Muscle of arm (tissue), 12 donors: ENCODE measurements around the gene PROCA1. TPM values are rescaled to one million over a fixed set of nuclear protein-coding genes. Genes with fewer than 3 reads are reported as not detected.
A peak's percentile ranks its signal among the peaks of the same experiment; 100 is the strongest.

ENCODE experiments used
- DNase-seq: peaks from one replicate; pipeline ENCODE4 v3.0.0-alpha.2; 2013
- polyA plus RNA-seq, 12 donors: library from polyadenylated mRNA; unstranded; fragments of 120-200 nt; gene quantifications; one replicate each; pipeline ENCODE4 v1.2.1, GENCODE V29; 2013; ENCODE audit not compliant: insufficient read length in 12 of 12

Gene PROCA1
- polyA plus RNA-seq, 12 donors: 1.6 to 9.0 (median 2.5) TPM; not detected in 2

DNA sequence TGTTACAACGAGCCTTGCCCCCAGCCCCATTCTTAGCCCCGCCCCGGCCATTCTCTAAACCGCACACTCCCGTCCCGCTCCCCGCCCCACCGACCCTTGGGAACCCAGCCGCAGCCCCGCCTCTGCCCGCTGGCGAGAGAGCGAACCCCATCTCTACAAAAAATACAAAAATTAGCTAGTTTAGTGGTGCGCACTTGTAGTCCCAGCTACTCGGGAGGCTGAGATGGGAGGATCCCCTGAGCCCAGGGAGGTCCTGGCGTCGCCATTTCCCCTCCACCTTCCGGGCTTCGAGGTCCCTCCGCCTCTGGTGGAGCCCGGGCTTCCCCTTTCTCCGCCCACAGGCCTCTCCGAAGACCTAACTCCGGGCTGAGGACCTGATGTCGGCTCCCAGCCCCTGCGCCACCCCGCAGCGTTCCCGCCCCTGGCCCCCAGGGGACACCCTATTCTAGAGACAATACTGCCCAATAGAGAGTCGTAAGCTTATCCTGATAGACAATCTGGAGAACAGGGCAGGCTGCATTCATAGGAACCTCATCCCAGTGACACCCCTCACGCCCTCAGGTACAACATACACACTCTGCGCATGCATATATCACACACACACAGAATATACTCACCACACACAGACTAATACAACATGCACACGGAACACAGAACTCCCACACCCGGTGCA lies 480 bp upstream of the PROCA1 start:
- DNase-seq: no peak

DNA sequence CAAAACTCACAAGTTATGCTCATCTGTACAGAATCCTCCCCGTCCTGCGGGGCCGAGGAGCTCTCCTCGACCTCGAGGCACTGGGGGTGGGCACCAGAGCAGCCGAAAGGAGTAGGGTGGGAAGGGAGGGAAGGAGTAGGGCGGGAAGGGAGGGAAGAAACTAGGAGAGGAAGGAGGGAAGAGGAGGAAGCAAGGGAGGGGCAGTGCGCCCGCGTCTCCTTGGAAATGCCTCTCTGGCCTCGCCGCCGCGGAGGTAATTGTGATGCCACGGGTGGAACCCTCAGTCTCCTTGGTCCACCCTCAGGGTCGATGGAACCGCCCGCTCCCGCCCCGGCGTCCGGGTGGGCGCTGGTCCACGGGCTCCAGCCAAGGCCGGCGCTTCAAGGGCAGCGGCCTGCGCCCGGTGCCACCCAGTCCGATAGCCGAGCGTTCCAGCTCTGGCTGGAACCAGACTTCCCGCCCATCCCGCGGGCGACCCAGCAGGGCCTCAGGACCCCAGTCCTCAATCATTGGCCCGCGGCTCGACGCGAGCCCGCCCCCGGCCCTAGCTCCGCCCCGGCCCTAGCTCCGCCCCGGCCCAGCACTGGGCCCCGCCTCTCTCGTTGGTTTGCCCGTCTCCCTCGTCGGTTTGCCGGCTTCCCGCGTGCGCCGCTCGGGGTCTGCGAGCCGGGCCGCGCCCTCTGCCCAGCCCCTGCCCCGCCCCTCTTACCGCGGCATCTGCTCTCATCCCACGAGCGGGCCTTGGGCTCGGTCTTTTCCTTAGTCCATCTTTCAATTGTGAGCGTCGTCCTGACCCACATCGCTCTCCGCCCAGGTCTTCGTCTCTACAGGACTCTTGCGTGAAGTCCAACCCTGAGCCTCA lies 596 bp downstream of the PROCA1 start:
- peak; percentile 90 for DNase-seq

DNA sequence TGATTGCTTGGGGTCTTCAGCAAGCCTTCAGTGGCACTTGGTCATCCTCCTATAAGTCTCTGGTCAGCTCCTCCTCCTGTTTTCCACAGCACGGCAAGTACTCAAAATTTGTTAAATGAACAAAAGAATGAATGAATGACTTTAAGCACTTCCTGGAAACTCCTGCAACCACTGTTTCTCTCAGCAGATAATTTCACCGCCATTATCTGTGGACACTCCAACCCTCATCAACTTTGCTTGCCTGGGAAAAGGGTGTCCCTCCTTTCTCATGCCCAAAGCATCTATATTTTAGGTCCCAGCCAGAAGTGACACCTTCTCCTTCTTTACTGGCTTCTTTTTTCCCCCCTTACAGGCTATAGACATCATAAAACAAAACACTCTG lies 4.4 kb downstream of the PROCA1 start:
- no peak for DNase-seq

DNA sequence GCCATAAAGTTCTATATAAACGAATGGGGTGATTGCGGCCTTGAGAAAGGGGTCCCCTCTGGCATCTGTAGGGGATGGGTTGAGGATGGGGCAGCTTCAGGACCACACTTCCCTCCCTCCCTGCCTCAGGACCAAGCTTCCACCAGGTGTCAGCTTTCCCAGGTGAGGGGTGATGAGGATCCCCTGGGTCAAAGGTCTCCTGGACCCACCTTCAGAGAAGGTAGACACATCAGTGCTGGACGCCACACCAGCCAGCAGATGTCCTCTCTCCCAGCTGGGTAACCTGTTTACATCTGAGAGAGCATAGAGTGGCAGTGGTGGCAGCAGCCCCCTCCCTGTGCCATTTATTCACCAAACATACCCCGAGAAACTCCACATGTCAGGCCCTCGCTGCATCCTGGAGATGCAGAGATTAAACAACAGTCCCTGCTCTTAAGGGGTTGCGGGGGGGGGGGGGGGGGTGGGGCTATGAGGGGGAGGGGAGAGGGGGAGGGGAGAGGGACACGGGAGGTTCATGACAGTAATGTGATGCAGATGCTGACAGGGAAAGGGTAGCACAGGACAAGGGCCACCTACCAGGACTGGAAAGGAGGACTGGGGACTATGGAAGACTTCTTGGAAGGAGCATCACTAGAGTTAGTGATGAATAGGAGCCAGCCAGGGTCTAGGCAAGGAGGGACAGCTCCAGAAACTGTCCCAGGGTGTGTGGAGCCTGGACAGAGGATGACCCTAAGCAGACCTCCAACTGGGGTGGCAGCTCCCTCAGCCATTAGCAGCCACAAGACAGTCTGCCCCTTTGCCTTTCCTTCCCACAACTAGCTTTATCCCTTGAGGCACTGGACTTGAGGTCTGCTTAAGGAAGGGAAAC lies 5.0 kb downstream of the PROCA1 start:
- no peak for DNase-seq

DNA sequence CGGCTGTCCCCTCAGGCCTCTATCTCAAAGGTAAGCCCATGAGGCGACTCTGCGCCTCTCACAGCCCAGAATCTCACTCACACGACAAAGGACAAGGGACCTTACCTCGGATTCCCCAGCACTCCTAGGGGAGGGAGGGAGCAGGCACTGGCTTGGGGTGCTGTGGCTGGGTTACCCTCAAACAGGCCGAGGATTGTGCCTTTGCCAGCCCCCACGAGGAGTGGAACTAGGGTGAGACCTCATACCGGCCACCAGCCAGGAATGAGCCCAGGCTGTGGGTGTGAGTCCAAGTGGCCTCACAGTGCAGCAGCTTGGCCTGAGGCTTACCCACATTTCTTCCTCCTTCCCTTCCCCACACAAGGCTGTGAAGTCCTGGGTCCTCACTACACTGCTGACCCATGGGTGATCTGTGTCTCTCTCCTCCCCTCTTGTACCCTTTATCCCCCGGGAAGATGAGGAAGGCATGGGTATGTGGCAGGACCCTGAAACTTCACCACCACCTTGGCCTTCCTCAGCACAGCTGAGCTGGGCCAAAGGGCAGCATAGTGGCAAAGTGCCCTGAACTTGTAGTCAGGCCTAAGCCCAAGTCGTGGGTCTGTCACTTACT lies 5.9 kb downstream of the PROCA1 start:
- DNase-seq: no peak

DNA sequence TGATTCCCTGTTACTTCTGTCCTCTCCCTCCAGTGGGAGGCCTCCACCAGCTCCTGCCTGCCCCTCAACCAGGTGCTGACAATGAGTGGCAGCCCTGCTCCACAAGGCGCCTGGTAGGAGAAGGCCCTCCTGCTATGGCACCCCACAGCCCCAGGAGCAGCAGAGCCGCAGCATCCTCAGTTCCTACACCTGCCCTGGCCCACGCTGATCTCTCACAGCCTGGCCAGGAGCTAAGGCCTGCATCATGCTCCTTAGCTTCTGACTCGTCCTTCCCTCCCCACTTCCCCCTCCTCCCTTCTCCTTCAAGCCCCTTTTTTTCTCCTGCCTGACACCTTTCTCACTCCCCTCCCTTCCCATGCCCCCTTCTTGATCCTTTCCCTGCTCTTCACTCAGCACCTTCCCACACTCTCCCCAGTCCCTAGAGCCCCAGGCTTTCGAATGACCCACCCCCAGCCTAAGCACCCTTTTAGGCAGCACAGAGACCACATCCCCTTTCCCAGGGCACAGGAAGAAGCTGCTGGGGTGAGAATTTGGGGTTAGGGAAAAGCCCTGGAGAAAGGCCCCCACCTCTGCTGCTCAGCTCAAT lies 6.5 kb downstream of the PROCA1 start:
- DNase-seq: no peak

DNA sequence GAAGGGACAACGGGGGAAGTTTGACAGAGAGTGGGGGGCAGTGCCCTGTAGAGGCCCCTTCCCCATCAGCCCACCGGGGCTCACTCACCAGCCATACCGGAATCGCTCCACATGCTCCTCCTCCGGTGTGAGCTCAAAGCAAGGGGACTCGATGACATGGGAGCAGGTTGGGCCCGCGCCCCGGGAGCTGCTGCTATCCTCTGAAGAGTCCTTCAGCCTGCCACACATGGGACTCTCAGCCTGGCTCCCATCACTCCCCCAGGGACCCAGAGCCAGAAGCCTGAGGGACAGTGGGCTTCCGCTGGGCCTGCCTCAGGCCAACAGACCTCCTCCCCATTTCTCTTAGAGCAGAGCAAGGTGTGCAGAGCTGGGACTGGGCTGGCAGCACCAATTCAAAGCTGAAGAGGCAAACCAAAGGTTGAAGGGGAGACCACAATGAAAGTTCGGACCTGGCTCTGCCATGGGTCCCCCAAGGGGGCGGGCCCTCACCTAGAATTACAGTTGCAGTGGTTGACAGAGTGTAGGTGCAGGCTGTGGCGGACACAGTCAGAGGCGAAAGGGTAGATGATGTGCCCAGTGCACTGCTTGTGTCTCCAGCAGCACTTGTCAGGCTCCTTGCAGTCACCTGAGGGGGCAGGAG lies 7.3 kb downstream of the PROCA1 start:
- no peak for DNase-seq

DNA sequence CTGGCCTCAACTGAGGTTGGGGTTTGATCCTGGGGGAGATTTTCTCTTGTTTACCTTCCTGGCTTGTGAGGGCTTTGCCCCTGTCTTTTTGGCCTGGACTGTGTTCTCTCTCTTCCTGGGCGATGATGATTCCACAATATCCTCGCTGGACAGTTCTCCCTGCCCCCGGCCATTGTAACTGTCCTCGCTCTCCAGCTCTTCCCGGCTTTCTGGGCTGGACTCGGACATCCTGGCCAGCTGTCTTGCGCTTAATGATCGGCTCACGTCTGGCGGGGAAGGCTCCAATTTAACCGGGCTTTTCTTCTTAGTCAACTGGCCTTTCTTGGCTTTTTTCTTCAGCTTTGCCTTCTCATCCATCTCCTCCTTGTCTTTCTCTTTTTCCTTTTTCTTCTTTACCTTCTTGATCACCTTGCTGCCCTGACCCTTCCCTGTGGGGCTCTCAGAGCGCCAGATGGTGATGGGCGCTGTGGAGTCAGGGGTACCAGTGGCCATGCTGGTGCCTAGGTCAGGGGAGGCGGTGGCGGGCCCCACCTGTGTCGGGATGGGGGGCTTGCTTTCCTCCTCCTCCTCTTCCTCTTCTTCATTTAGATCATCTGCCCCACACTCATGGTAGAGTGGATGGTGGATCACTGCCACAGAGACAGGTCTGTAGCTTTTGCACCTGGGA lies 8.0 kb downstream of the PROCA1 start:
- DNase-seq: no peak

DNA sequence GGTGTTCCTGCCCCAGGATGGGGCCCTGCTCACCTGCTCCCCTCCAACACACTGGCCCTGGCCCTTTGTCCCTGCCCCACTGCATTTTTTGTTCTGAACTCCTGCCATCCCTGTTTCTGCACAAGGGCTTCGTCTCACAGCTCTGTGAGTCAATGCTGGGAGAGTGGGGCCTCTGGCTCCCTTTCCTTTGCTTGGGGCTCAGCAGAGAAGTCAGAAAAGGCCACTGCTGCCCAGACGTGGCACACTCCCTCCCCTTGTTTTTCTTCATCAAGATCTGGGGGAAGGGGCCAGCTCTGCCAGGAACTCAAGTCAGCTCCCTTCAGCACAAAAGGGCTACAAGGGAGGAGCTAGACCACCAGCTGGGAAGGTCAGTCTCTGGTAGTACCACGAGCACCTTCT lies 8.9 kb downstream of the PROCA1 start:
- no peak for DNase-seq

DNA sequence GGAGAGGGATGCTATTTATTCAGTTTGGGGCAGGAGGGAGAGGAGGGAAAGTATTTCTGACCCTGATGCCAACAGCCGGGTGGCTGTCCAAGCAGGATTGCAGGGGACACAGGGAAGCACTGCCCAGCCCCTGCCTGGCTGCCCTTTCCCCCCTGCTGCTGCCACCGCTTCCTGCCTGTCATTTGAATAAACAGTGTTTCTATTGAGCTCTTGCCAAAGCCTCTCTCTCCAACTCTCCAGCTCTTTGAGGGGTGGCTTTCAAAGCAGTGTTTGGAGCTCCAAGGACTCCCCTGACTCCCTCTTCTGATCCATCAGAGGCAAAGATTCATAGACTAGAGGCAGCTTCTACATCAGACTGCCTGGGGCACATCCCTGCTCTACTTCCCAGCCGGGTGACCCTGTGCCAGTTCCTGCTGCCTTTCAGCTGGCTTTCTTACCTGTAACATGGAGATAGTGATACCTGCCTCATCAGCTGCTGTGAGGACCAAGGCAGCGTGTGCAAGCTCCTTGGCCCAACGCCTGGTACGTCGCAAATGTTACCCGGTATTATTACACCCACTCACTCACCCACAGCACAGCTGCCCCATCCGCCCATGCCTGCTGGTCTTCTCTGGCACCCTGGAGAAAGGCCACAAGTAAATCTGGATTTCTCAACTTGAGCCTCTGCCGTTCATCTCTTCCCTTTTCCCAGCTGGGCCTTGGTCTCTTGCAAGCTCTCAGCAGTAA lies 9.5 kb downstream of the PROCA1 start:
- no peak for DNase-seq

DNA sequence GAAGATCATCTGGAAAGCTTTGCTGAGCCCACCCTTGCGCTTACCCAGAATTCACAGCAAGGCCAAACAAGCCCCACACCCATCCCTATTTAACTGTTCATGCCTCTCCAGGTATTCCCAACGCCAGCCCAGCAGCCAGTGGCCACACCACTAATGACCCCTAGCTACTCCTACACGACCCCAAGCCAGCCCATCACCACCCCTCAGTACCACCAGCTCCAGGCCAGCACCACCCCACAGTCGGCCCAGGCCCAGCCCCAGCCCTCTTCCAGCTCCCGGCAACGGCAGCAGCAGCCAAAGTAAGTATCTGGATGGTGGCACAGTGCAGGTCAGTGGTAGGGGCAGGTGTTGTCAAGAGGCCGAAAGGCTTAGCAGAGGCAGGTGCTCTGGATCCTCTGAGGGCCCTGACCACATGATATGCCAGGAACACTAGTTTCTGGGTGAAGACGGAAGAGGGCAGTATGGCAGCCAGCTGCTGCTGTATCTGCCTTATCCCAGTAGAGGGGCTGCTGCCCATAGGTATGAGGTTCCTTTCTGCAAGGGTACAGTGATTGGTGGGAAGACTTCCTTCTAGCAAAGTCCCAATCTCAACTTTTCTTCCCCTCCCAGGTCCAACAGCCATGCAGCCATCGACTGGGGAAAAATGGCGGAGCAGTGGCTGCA lies 10.7 kb downstream of the PROCA1 start:
- no peak for DNase-seq

DNA sequence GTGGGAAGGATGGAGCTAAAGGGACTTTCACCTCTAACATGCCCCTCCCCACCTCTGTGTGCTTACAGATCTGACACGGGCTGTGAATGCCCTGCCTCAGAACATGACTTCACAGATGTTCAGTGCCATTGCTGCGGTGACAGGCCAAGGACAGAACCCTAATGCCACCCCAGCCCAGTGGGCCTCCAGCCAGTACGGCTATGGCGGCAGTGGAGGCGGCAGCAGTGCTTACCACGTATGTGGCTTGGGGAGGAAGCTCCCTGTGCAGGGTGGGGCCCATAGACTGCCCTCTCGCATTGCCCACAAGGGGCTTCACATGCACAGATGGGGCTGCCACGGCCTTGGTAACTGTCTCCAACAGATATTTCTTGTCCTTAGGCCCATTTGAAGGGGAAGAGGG lies 11.4 kb downstream of the PROCA1 start:
- no peak for DNase-seq

DNA sequence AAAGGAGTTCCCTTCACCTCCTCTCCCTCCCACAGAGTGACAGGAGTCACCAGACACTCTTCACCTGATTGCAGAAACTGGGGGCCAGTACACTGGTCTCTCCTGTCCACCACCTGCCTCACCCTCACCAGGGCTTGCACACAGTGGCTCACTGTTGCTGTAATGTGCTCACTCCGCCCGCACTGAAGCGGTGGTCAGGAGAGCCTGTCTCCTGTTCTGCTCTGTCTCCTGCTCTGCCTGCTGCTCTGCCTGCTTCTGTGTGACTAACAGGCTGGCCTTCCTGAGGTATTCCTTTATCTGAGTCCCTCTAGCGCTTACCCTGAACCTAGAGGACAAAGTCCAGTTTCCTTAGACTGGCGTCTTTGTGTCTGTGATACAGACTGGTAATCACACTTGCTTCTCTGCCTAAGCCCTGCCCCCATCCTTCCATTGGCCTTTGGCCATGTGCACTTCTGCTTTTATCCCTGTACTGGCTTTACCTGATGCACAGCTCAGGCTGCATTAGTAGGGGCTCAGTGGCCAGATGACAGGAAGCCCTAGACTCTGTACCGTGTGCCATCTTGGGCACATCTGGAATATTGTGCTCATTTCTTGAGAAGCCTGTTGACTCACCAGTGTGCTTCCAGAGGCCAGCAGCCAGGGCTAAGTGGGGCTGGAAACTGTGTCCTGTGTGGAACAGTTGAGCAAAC lies 13.3 kb downstream of the PROCA1 start:
- no peak for DNase-seq

DNA sequence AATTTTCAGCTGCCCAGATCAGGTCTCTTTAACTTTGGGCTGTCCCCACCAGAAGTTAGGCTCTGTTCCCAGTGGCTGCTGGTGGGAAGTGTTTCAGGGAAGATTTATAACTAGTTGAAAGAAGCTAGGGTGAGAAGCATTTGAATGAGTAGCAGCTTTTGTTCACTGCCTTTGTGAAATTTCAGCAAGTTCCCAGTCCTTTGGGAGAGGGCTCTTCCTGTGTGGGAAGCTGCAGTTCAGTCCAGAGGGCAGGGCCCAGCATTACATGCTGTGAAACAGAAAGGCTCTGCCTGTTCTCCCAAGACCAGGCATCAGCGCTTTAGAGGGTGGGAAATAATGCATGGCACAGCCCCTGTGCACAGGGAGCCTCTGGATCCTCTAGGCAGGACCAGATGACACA lies 17.8 kb downstream of the PROCA1 start:
- no peak for DNase-seq

DNA sequence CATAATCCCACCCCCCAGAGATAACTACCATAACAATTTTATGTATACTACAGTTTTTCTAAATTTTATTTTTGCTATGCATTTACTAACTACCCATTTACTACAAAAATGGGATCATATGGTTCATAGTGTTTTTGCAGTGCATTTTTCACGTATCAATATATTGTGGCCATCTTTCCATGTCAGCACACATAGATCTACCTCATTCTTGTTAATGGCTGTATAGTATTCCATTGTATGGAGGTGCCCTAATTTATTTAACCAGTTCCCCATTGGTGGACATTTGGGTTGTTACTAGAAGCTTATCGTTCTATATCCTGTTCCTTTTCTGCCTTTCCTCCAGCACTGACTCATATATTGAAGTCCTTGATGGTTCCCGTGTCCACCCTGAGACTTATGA lies 22.7 kb downstream of the PROCA1 start:
- no peak for DNase-seq

DNA sequence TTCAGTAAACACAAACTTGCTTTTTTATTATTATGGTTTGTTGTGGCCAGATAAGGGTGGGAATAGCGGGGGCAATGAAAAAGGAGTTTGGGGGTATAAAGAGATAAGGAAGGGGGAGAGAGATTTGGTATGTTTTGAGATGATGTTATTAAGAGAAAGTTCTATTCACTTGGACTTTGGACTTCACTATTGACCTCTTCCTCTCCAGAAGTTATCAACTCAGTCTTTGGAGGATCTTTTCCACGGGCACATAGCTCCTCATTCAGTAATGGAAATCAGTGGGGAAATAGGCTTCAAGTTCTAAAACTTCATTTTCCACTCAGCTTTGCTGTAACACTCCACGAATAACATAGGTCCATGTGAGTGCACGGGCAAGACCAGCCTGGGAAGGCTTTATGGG lies 23.2 kb downstream of the PROCA1 start:
- DNase-seq: no peak

DNA sequence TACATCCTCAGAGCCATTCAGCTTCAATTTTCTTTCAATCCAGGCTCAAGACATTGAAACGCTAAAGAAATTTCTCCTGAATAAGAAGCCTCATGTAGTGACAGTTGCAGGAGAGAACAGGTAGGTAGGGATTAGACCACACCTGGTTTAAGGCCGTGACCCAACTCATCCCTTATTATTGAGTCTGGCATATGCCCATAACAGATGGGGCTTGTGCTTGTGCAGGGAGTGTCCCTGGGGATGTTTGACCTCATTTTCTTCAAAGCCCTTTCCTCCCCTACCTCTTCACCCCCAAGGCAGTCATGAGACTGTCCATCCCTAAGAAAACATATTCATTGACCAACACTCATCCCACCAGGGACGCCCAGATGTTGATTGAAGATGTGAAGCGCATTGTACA lies 25.4 kb downstream of the PROCA1 start:
- no peak for DNase-seq

DNA sequence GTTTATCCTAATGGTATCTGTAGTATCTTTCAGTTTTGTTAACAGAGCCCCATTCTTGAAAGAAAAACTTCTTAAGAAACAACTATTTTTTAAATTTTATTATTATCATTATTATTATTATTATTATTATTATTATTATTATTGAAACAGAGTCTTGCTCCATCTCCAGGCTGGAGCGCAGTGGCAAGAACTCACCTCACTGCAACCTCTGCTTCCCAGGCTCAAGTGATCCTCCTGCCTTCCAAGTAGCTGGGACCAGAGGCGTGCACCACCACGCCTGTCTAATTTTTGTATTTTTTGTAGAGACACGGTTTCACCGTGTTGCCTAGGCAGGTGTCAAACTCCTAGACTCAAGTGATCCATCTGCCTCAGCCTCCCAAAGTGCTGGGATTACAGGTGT lies 26.3 kb downstream of the PROCA1 start:
- no peak for DNase-seq

DNA sequence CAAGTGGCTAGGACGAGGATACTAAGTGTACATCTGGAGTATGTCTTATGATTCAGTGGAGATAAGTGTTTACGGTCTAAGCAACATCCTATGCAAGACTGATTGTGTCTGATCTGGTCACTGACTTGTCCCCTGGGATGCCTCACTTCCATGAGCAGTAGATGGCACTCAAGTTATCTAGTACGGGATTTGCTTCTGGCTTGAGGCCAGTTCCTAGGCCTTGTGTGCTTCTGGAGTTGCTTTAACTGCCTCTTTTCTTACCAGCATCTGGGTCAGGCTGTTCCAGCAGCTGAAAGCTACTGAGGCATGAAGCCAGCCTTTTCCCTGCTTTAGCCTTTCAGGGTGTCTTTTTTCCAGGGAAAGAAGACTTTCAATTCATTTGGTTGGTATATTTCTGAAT lies 26.7 kb downstream of the PROCA1 start:
- DNase-seq: no peak
